ENCODE results near the gene CCNJL. TPM values are rescaled to one million over a fixed set of nuclear protein-coding genes. Genes with fewer than 3 reads are reported as not detected.
"Not testable (repeated sequence)": the region's sequence is repeated elsewhere in the genome, so short reads cannot be mapped to it uniquely, and the experiment has no call there.

CCNJL gene
- polyA plus RNA-seq, 1 donor (not counting 4 experiments of a cell fraction or from before 2014, with no cell fraction given): 1.6 TPM

- H2AFZ ChIP-seq (ENCODE audit: control insufficient read depth, low read length): no peak overlapping the region
- no peaks in the 10 kb centered on the region for H4K20me1 ChIP-seq (ENCODE audit: control insufficient read depth, extremely low read depth, insufficient read depth, low read length)
- no peaks in the 10 kb centered on the region for H3K27me3 ChIP-seq (ENCODE audit: control insufficient read depth, extremely low read depth, insufficient read depth, low read length)
- H3K9ac ChIP-seq (ENCODE audit: control insufficient read depth, extremely low read depth, insufficient read depth, low read length): no peak overlapping the region
- no peaks in the 10 kb centered on the region for H3K79me2 ChIP-seq (ENCODE audit: control insufficient read depth, insufficient read depth, low read length)
- H3K9me3 ChIP-seq (ENCODE audit: control insufficient read depth, low read depth, low read length): no peaks in the 10 kb centered on the region
- peaks cover 5% of the 10 kb centered on the region for H3K4me1 ChIP-seq (ENCODE audit: control insufficient read depth, extremely low read depth, insufficient read depth, low read length)
- H3K9me1 ChIP-seq (ENCODE audit: control insufficient read depth, extremely low read depth, insufficient read depth, low read length): no peaks in the 10 kb centered on the region
- no peak overlapping the region for H3K4me3 ChIP-seq (ENCODE audit: control insufficient read depth in 2 of 3, extremely low read depth in 1 of 3, insufficient read depth in 2 of 3, low read depth in 1 of 3, low read length in 3 of 3)
- TF ChIP-seq EZH2 (IDR thresholded peaks at IDR 0.05; ENCODE audit: low read length): no peak
- TF ChIP-seq, protein P1, sequence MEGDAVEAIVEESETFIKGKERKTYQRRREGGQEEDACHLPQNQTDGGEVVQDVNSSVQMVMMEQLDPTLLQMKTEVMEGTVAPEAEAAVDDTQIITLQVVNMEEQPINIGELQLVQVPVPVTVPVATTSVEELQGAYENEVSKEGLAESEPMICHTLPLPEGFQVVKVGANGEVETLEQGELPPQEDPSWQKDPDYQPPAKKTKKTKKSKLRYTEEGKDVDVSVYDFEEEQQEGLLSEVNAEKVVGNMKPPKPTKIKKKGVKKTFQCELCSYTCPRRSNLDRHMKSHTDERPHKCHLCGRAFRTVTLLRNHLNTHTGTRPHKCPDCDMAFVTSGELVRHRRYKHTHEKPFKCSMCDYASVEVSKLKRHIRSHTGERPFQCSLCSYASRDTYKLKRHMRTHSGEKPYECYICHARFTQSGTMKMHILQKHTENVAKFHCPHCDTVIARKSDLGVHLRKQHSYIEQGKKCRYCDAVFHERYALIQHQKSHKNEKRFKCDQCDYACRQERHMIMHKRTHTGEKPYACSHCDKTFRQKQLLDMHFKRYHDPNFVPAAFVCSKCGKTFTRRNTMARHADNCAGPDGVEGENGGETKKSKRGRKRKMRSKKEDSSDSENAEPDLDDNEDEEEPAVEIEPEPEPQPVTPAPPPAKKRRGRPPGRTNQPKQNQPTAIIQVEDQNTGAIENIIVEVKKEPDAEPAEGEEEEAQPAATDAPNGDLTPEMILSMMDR (optimal IDR thresholded peaks at IDR 0.05 in 1 of 3, IDR thresholded peaks at IDR 0.05 in 1 of 3, conservative IDR thresholded peaks at IDR 0.05 in 1 of 3; ENCODE audit: extremely low read depth in 1 of 3, insufficient read depth in 2 of 3, low read length in 3 of 3): no peak
- no peaks in the 10 kb centered on the region for H3K36me3 ChIP-seq (ENCODE audit: control insufficient read depth in 2 of 2, extremely low read depth in 1 of 2, insufficient read depth in 2 of 2, low read length in 2 of 2)
- H3K27ac ChIP-seq (ENCODE audit: control insufficient read depth, insufficient read depth, low read length): no peak overlapping the region
- DNase-seq (ENCODE audit: low read depth, low spot score) (no peak), FAIRE-seq (no peak)
- dilution Hi-C loops (cut with MboI; ENCODE audit: extremely low pct_ligation_motif_present, low sequenced_read_pairs): no loop called here
- no peak overlapping the region for H3K4me2 ChIP-seq (ENCODE audit: control insufficient read depth, extremely low read depth, insufficient read depth, low read depth, low read length)
Observed at GRCh38 chr5:160339406-160340130, 27.2 kb upstream of the CCNJL start.

DNA sequence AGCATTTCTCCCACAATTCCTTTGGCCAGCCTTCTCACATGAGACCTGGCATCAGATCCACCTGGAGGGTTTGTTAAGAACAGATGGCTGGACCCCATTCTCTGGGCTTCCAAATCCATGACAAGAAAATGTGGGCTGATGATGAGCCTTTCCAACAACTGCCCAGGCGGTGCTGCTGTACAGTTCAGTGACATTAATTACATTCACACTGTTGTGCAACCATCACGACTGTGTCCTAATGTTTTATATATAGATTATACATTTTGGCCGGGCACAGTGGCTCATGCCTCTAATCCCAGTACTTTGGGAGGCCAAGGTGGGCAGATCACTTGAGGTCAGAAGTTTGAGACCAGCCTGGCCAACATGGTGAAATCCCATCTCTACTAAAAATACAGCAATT lies 22.4 kb upstream of the CCNJL start:
- H3K4me2 ChIP-seq (ENCODE audit: control insufficient read depth, extremely low read depth, insufficient read depth, low read depth, low read length); H3K79me2 ChIP-seq (ENCODE audit: control insufficient read depth, insufficient read depth, low read length); H3K27me3 ChIP-seq (ENCODE audit: control insufficient read depth, extremely low read depth, insufficient read depth, low read length); H4K20me1 ChIP-seq (ENCODE audit: control insufficient read depth, extremely low read depth, insufficient read depth, low read length); H3K4me1 ChIP-seq (ENCODE audit: control insufficient read depth, extremely low read depth, insufficient read depth, low read length); H2AFZ ChIP-seq (ENCODE audit: control insufficient read depth, low read length); H3K9ac ChIP-seq (ENCODE audit: control insufficient read depth, extremely low read depth, insufficient read depth, low read length); H3K36me3 ChIP-seq (ENCODE audit: control insufficient read depth in 2 of 2, extremely low read depth in 1 of 2, insufficient read depth in 2 of 2, low read length in 2 of 2); H3K9me3 ChIP-seq (ENCODE audit: control insufficient read depth, low read depth, low read length); H3K4me3 ChIP-seq (ENCODE audit: control insufficient read depth in 2 of 3, extremely low read depth in 1 of 3, insufficient read depth in 2 of 3, low read depth in 1 of 3, low read length in 3 of 3); DNase-seq (ENCODE audit: low read depth, low spot score); FAIRE-seq; H3K9me1 ChIP-seq (ENCODE audit: control insufficient read depth, extremely low read depth, insufficient read depth, low read length); H3K27ac ChIP-seq (ENCODE audit: control insufficient read depth, insufficient read depth, low read length); dilution Hi-C loops (cut with MboI; ENCODE audit: extremely low pct_ligation_motif_present, low sequenced_read_pairs): not testable (repeated sequence)

DNA sequence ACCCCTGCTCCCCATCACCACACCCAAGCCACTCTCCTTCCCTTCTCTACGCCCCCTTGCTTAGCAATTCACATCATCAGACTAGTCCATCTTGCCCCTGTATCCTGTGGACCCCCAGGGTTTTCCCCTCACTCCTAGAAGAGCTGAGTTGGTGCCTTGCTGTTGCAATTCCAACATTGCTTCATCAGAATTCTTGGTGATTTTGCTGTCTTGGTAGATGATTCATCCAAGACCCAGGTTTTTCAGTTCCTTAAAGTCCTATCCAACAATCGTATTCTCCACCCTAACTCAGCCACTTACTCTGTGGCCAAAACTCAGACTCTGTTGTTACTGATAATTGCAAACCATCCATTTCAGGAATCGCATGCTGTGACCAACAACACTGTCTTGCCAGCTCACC lies 21.4 kb upstream of the CCNJL start:
- no peak overlapping the region for H2AFZ ChIP-seq (ENCODE audit: control insufficient read depth, low read length)
- H3K9me1 ChIP-seq (ENCODE audit: control insufficient read depth, extremely low read depth, insufficient read depth, low read length): no peaks in the 10 kb centered on the region
- FAIRE-seq: peak; percentile 60
- H3K79me2 ChIP-seq (ENCODE audit: control insufficient read depth, insufficient read depth, low read length): no peaks in the 10 kb centered on the region
- dilution Hi-C loops (cut with MboI; ENCODE audit: extremely low pct_ligation_motif_present, low sequenced_read_pairs): no loop called here
- H3K4me2 ChIP-seq (ENCODE audit: control insufficient read depth, extremely low read depth, insufficient read depth, low read depth, low read length): no peak overlapping the region
- no peaks in the 10 kb centered on the region for H3K27me3 ChIP-seq (ENCODE audit: control insufficient read depth, extremely low read depth, insufficient read depth, low read length)
- H3K9me3 ChIP-seq (ENCODE audit: control insufficient read depth, low read depth, low read length): no peaks in the 10 kb centered on the region
- no peak for DNase-seq (ENCODE audit: low read depth, low spot score)
- H3K27ac ChIP-seq (ENCODE audit: control insufficient read depth, insufficient read depth, low read length): no peak overlapping the region
- H3K36me3 ChIP-seq (ENCODE audit: control insufficient read depth in 2 of 2, extremely low read depth in 1 of 2, insufficient read depth in 2 of 2, low read length in 2 of 2): no peaks in the 10 kb centered on the region
- H4K20me1 ChIP-seq (ENCODE audit: control insufficient read depth, extremely low read depth, insufficient read depth, low read length): no peaks in the 10 kb centered on the region
- H3K9ac ChIP-seq (ENCODE audit: control insufficient read depth, extremely low read depth, insufficient read depth, low read length): no peak overlapping the region
- H3K4me1 ChIP-seq (ENCODE audit: control insufficient read depth, extremely low read depth, insufficient read depth, low read length): peaks cover 2% of the 10 kb centered on the region
- TF ChIP-seq, protein P1 (optimal IDR thresholded peaks at IDR 0.05 in 1 of 3, IDR thresholded peaks at IDR 0.05 in 1 of 3, conservative IDR thresholded peaks at IDR 0.05 in 1 of 3; ENCODE audit: extremely low read depth in 1 of 3, insufficient read depth in 2 of 3, low read length in 3 of 3): no peak
- no peak for TF ChIP-seq EZH2 (IDR thresholded peaks at IDR 0.05; ENCODE audit: low read length)
- H3K4me3 ChIP-seq (ENCODE audit: control insufficient read depth in 2 of 3, extremely low read depth in 1 of 3, insufficient read depth in 2 of 3, low read depth in 1 of 3, low read length in 3 of 3): no peak overlapping the region

Data from keratinocyte (primary cell).